Raji (cell line): Measurements from ENCODE around the gene CEP112.

Experiments used
- POLR2A ChIP-seq: IDR thresholded peaks from 2 replicates; pipeline ENCODE4 v1.6.1; 2011; ENCODE audit warnings: low read depth, low read length, control low read depth; ENCODE audit not compliant: insufficient read depth

The CEP112 gene

DNA sequence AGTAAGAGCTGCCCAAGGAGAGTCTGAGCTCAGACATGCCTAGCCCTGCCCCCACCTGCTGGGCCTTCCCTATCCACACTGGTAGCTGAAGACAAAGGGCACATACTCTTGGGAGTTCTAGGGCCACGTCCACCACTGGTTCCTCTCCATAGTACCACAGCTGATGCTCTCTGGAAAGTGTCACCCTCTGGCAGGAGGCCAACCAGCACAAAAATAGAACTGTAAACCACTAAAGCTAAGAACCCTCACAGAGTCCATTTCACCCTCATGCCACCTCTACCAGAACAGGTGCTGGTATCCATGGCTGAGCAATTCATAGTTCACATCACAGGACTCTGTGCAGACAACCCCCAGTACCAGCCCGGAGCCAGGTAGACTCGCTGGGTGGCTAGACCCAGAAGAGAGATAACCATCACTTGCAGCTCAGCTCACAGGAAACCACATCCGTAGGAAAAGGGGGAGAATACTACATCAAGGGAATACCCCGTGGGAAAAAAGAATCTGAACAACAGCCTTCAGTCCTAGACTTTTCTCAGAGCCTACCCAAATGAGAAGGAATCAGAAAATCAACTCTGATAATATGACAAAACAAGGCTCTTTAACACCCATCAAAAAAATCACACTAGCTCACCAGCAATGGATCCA lies 115.3 kb downstream of the CEP112 start:
- TF ChIP-seq POLR2A = no peak

DNA sequence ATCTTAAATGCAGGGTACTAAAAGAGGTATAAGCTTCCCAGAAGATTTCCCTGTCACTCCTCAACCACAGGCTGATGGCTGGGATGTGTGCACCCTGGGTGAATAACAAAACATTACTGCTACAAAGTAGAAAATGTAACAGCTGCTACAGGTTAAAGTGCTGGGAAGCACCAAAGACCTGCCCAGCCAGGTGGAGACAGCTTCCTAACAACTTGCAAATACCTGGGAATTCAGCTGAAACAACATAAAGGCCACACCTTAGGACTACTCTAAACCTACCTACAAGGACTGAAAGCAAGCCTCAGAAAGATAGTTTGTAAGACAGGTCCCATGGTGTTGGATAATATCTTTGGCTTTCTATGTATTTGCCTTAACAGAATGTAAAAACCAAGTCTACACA lies 118.5 kb downstream of the CEP112 start:
- no peak for TF ChIP-seq POLR2A

DNA sequence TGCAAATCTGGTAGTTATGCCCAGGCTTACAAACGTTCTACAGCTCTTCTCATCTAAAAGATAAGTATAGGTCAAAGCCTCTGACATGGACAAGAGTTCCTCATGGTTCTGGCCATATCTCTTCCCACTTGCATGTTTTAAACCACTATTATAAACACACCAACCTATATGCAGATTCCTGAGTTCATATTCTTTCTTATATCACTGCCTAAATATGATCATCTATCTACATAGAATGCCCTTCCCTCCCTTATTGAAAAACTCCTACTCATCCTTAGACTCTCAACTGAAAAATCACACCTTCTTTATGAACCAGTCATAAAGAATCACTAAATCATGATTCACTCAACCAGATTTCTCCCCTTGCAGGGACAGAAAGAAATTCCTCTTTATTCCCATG lies 128.2 kb downstream of the CEP112 start:
- TF ChIP-seq POLR2A = no peak

DNA sequence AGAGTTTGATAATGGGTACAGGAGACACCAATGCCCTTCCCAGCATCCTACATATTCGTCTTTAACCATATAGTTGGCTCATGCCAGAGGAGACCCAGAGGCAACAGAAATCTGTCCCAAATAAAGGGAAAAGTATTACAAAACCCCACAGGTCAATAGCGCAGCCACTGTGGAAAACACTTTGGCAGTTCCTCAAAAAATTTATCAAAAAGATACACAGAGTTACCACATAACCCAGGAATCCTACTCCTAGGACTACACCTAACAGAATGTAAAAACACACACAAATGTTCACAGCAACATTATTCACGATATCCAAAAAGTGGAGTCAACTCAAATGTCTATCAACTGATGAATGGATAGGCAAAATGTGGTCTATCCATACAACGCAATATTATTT lies 135.8 kb downstream of the CEP112 start:
- TF ChIP-seq POLR2A = no peak

DNA sequence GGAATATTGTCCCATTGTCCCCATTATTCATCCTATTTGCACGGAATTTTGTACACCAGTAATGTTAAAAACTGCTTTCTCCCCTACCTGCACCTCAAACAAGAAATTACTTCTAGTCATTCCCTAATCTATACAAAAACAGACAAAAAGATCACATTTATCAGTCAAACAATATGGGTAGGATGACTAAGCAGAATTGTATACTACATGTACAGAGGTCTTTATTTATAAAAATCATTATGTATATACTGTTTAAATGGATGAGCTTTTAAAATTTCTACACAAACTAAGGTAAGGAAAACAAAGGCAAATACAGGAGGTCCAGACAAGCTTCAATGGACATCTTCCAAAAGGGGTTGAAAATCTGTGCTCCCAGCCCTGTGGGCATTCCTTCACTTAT lies 137.7 kb downstream of the CEP112 start:
- TF ChIP-seq POLR2A = no peak

DNA sequence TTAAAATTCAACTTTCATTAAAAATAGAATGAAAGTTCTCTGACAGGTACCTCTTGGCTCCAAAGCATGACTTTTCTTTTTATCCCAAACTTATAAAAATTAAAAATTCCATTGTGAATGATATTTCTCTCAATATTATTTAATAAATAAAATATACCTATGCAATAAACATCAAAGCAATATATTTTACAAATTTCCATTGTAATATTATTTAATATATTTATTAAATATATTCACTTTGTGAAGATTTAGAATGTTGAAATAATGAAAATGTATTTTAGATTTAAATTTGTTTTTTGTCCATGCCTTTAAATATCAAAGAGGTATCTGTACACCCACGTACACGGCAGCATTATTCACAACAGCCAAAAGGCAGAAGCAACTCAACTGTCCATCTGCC lies 147.8 kb downstream of the CEP112 start:
- TF ChIP-seq POLR2A = no peak

DNA sequence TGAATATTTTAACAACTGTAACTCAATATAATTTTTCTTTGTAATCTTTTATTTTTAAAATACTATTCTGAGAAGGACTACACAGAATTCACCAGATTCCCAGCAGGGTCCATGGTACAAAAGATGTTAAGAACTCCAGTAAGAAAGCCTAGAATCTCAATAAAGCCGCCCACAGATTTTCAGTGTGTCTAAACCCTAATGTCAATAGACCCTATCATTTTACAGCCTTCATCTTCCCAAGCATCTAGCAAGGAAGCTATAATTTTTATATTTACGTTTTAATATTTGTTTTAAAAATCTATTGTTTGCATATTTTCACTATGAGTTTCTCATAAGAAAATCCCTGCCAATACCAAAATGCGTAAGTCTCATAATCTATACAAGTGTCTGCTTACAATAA lies 148.5 kb downstream of the CEP112 start:
- no peak for TF ChIP-seq POLR2A

DNA sequence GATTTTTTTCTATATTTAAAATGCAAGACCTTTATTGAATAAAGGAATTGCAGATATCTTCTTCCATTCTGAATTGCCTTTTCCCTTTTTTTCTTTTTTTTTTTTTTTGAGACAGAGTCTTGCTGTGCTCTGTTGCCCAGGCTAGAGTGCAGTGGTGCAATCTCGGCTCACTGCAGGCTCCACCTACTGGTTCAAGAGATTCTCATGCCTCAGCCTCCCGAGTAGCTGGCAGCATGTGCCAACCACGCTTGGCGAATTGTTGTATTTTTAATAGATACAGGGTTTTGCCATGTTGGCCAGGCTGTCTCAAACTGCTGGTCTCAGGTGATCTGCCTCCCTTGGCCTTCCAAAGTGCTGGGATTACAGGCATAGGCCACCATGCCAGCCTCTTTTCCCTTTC lies 151.5 kb downstream of the CEP112 start:
- no peak for TF ChIP-seq POLR2A

DNA sequence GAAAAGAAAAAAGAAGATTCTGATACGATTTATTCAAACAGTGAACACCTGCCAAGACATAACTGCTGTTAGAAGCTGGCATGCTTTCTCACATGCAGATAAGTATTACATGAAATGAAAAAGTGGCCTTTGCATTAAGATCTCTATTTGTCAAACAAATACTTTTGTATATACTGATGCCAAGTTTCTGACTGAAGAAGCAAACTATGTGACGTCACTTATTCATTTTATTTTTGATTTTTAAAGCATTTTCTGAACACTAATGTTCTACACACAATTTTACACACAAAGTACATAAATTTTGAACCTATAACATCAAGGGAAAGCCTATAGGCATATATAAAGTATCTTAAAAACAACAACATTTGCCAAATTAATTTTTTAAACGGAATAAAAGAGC lies 153.8 kb downstream of the CEP112 start:
- no peak for TF ChIP-seq POLR2A

DNA sequence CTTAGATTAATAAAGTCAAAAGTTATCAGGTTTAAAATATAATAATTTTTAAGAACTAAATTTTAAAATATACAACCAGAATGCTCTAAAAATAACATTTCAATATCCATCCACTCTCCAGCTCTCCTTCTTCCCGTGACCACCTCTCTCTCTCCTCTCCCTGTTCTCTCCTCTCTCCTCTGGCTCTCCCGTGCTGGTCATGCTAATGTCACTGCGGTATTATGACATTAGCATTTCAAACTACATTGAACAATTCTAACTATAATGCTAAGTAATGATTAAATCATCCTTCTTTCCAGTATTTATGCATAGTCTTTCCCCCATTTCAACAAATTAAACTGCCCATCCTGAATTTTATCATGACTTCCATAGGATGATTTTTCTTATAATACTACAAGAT lies 154.7 kb downstream of the CEP112 start:
- TF ChIP-seq POLR2A = no peak

DNA sequence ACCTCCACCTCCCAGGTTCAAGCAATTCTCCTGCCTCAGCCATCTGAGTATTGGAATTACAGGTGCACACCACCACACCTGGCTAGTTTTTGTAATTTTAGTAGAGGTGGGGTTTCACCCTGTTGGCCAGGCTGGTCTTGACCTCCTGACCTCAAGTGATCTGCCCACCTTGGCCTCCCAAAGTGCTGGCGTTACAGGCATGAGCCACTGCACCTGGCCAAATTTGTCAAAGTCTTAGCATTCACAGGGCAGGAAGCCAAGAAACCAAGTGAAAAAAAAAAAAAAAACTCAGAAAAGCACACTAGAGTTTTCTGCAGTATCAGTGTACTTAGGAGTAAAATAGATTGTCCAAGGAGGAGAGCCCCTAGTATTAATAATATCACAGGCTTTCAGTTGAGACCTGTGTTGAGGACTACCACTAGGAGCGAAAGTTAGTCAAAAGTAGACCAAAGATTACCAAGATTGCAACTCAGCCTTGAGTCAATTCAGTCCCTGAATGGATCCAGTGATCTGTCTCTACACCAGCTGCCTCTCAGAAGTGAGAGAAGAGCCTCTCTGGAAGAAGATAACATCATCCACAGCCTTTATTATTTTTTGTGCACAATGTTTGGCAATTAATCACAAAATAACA lies 159.7 kb downstream of the CEP112 start:
- no peak for TF ChIP-seq POLR2A

DNA sequence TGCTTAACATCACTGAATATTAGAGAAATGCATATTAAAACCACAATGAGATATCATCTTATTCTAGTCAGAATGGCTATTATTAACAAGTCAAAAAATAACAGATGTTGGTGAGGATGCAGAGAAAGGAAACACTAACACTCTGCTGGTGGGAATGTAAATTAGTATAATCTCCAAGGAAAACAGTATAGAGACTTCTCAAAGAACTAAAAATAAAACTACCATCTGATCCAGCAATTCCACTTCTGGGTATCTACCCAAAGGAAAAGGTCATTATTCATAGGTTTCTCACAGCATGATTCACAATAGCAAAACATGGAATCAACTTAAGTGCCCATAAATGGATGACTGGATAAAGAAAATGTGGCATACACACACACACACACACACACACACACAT lies 166.4 kb downstream of the CEP112 start:
- no peak for TF ChIP-seq POLR2A

DNA sequence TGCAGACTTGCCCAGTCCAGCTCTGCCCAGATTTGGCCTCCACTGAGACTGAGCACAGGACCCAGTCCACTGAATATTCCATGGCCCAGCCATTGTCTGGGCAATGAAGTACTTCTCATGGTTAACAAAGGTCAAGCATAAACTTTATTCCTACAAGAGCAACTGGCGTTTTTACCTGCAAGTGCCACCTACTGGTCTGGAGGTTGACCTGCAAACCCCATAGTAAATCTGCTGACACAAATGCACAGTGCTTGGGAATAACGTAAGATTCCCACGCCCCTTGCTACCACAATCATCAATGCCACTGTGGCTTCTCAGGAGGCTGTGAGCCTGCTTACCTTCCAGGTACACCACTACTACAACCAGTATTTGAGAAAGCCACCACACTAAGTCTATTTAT lies 170.2 kb downstream of the CEP112 start:
- no peak for TF ChIP-seq POLR2A

DNA sequence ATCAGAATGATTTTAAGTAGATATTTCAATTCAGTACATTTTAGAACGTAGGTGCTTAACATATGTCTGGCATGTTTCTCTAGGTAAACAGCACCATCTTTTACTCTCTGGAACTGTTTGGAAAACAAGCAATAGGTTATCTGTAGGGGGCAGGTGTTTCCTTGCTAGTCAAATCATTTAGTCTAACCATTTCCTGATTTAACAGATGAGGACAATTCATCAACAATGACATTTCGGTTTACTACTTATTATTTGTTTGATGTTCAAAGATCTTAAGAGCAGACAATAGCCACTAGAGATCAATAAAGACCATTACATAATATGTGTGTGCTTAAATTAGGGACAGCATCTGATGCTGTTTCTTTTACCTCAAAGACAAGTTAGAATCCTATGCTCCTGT lies 173.1 kb downstream of the CEP112 start:
- no peak for TF ChIP-seq POLR2A

DNA sequence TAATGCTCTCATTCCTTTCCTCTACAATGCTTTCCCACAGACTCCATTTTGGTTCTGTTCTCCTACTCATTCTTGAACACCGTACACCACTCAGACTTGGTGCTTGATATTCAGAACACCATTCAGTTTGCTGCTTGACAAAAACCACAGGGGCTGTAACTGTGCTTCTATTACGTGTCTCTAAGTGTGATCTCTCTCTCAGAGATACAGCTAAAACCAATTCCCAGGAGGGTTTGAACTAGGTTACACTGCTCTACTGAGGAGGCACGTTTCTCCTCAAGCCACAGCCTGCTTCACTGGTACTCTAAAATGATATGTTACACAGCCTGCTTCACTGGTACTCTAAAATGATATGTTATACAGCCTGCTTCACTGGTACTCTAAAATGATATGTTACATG lies 175.7 kb downstream of the CEP112 start:
- no peak for TF ChIP-seq POLR2A

DNA sequence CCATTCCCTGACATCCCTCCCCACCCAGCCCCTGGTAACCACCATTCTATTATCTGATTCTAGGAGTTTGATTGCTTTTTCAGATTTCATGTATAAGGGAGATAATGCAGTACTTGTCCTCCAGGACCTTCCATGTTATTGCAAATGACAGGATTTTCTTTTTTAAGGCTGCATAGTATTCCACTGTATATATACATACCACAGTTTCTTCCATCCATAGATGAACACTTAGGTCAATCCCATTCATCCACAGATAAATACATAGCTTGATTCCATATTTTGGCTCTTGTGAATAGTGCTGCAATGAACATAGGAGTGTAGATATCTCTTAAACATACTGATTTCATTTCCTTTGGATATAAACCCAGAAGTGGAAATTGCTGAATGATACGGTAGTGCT lies 183.3 kb downstream of the CEP112 start:
- TF ChIP-seq POLR2A = no peak

DNA sequence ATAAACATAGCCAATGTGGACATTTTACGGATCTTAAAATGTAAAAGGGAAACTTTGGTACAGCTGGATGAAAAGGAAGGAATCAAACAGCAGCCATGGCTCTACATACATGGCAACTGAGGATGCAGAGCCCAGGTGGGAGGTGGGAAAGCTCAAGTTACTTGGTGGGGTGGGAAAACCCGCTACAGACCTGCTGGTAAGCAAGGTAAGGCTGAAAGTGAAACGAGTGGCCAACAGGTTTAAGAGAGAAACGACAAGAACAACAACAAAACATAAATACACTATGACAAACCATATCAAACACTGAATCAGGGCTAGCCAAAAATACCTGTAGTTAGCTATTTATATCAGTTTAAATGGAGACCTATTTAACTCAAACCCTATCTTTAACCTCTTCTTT lies 185.3 kb downstream of the CEP112 start:
- TF ChIP-seq POLR2A = no peak
